Heart left ventricle (tissue), 16 donors: ENCODE data around the gene ABLIM1. TPM values are rescaled to one million over a fixed set of nuclear protein-coding genes. Genes with fewer than 3 reads are reported as not detected.

Experiments
- ATAC-seq, 4 donors: fragments of 200-7000 bp; cut with Tn5 transposase; one replicate each; pipeline ENCODE4 v1.9.1; 2020 to 2022; ENCODE audit warnings: moderate library complexity in 4 of 4, mild to moderate bottlenecking in 3 of 4, moderate number of reproducible peaks in 1 of 4
- DNase-seq, 5 donors: peaks; one replicate each; pipeline ENCODE4 v3.0.0-alpha.2; 2020
- H3K27ac ChIP-seq, 12 donors: fragments of 200-600 bp; sonication (generic) in 4 of 12; one replicate each; pipeline versions ENCODE4 v1.5.0 to v1.8.0; 2016 to 2022; ENCODE audit warnings: mild to moderate bottlenecking in 2 of 12
- H3K27me3 ChIP-seq, 9 donors: fragments of 200-600 bp; sonication (generic) in 2 of 9; one replicate each; pipeline versions ENCODE4 v1.5.1 to v1.8.0; 2016 to 2022; ENCODE audit warnings: mild to moderate bottlenecking in 3 of 9
- H3K36me3 ChIP-seq, 9 donors: fragments of 200-600 bp; sonication (generic) in 2 of 9; one replicate each; pipeline versions ENCODE4 v1.5.0 to v1.8.0; 2018 to 2022; ENCODE audit warnings: mild to moderate bottlenecking in 2 of 9
- H3K4me1 ChIP-seq, 12 donors: fragments of 200-600 bp; sonication (generic) in 4 of 12; one replicate each; pipeline versions ENCODE4 v1.5.0 to v1.8.0; 2016 to 2022; ENCODE audit warnings: mild to moderate bottlenecking in 3 of 12
- H3K4me3 ChIP-seq, 12 donors: fragments of 200-600 bp; sonication (generic) in 4 of 12; one replicate each; pipeline versions ENCODE4 v1.5.0 to v1.8.0; 2017 to 2022; ENCODE audit warnings: mild to moderate bottlenecking in 9 of 12, moderate library complexity in 4 of 12
- H3K9me3 ChIP-seq, 12 donors: fragments of 200-600 bp; sonication (generic) in 4 of 12; one replicate each; pipeline versions ENCODE4 v1.5.0 to v1.8.0; 2016 to 2022; ENCODE audit warnings: mild to moderate bottlenecking in 1 of 12
- POLR2A ChIP-seq, 2 donors: fragments of 450-650 bp; IDR thresholded peaks; one replicate each; pipeline ENCODE4 v1.6.1; 2017; ENCODE audit warnings: antibody characterized with exemption in 2 of 2, mild to moderate bottlenecking in 2 of 2, moderate library complexity in 2 of 2
- WGBS, 4 donors: extraction: QIAGEN DNeasy Blood & Tissue Kit in 2 of 4; methylation state at CpG; one replicate each; pipeline versions ENCODE4 v1.1.5 to v1.1.7; 2013 to 2018; 5-methylcytosine and 5-hydroxymethylcytosine counted together
- intact Hi-C, 10 donors: fragments of 100-400 bp; cut with DNase I; formaldehyde crosslinking; loops; one replicate each; pipeline versions ENCODE4 v1.11.1 to v1.14.2; 2022
- polyA plus RNA-seq, 2 donors: library from polyadenylated mRNA; stranded (reverse); fragments of 200-250 nt; gene quantifications; one replicate each; pipeline ENCODE4 v1.2.3, GENCODE V29; 2013
- total RNA-seq, 9 donors: library from RNA; depleted of rRNA in 2 of 9; stranded (reverse); fragments of >200 nt in 2 of 9; fragmentation: NEBNext Ultra II Directional in 3 of 9; extraction: Animal tissue kit (Norgen Biotek cat#: 25700) in 3 of 9; gene quantifications; one replicate each; pipeline versions ENCODE4 v1.1.0 to v1.2.4, GENCODE V29; 2016 to 2023
- TF ChIP-seq, protein P1 (sequence below), 12 donors: fragments of 200-600 bp; sonication (generic) in 4 of 12; IDR thresholded peaks; one replicate each; pipeline versions ENCODE4 v1.5.0 to v1.8.0; 2018 to 2022; ENCODE audit warnings: antibody characterized with exemption in 12 of 12, mild to moderate bottlenecking in 5 of 12
- donor health status: ischemic (EF 13 %, LVEDD 7.1; RV severe dilation, severe dysfunction).
- donor health status: healthy with polysubstance abuse.
- donor health status: DM: no; HTN: yes; CAD: no.
- donor health status: DM: no; HTN: no; CAD: no.
- donor health status: ischemic (EF 25% LVEDD 6.9; RV normal size, moderate dysfunction).
- donor health status: ischemic (EF 25% LVEDD 5.7; RV mildly dilated, moderate dysfunction).
- donor health status: healthy.
- donor health status: DM: yes; HTN: yes; CAD: no.
- donor health status: ischemic (EF 35%, LVEDD 5.7; RV mildly dilated, moderate dysfunction).
- donor health status: nonischemic (EF 11% LVEDD 7.7; RV severe dilation, severe dysfunction).
- donor health status: DM: yes; HTN: yes; CAD: no.
- donor health status: PGD.
- donor health status: ischemic (EF 29% LVEDD 5.4; RV normal size, mild dysfunction).
- donor health status: nonischemic (EF 23%, LVEDD 6.1; RV moderate dilation, normal function).

Gene ABLIM1
- total and polyA plus RNA-seq, 11 donors = 242 to 713 (median 561) TPM

DNA sequence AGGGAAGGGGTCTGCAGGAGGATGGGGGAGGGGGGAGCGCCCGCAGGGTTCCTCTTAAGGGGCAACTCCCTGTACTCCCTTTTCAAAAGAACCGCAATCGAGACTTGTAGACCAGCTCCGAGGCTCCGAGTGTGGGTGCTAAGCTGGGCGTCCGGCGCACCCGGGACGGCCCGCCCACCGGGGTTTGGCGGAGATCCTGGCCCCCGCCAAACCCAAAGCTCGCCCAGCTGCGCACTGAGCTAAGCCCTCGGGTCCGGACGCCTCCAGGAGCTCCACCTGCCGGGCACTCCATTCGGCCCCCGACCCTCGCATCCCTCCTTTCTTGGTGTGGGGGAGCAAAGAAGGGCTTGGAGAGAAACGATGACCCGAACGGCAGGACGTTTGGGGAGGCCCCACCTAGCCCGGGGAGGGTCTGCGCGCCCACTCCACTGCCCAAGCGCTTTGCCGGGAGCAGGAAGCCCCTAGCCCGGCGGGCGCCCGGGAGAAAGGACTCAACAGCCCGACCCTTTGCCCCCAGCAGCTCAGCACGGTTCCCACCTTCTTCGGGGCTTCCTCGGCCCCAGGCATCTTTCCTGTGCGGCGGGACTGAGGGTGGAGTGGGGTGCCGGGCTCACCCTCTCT, 254.4 kb downstream of the ABLIM1 start:
- H3K27ac ChIP-seq = peak overlapping the region; percentile 37 to 76 (median 68)
- intact Hi-C loops = loop anchor here in 5 of 10 donors (5.0 to 10.0 kb wide), 5 partner anchors 66 to 101 kb away; no protein-coding TSS in a partner anchor
- peaks cover 4 to 66% (median 27%) of the 10 kb centered on the region in 12 donors for H3K4me1 ChIP-seq
- H3K4me3 ChIP-seq = peak overlapping the region; percentile 52 to 71 (median 61)
- H3K9me3 ChIP-seq = peaks cover 0 to 2% (median 0%) of the 10 kb centered on the region in 12 donors
- ATAC-seq (peak; percentile 44 to 71 (median 59)), DNase-seq (peak in 4 of 5 donors; percentile 55 to 74 (median 58))
- H3K27me3 ChIP-seq = peaks cover 0 to 39% (median 5%) of the 10 kb centered on the region in 9 donors
- 0 to 2% (median 1%) methylated on average over 32 to 44 of the region's 44 CpGs for WGBS, 4 donors
- no peaks in the 10 kb centered on the region for H3K36me3 ChIP-seq
- no peak for TF ChIP-seq POLR2A (IDR thresholded peaks at IDR 0.05)
- TF ChIP-seq, protein P1, sequence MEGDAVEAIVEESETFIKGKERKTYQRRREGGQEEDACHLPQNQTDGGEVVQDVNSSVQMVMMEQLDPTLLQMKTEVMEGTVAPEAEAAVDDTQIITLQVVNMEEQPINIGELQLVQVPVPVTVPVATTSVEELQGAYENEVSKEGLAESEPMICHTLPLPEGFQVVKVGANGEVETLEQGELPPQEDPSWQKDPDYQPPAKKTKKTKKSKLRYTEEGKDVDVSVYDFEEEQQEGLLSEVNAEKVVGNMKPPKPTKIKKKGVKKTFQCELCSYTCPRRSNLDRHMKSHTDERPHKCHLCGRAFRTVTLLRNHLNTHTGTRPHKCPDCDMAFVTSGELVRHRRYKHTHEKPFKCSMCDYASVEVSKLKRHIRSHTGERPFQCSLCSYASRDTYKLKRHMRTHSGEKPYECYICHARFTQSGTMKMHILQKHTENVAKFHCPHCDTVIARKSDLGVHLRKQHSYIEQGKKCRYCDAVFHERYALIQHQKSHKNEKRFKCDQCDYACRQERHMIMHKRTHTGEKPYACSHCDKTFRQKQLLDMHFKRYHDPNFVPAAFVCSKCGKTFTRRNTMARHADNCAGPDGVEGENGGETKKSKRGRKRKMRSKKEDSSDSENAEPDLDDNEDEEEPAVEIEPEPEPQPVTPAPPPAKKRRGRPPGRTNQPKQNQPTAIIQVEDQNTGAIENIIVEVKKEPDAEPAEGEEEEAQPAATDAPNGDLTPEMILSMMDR (IDR thresholded peaks at IDR 0.05) = peak in 9 of 12 donors; percentile 11 to 50 (median 31)

DNA sequence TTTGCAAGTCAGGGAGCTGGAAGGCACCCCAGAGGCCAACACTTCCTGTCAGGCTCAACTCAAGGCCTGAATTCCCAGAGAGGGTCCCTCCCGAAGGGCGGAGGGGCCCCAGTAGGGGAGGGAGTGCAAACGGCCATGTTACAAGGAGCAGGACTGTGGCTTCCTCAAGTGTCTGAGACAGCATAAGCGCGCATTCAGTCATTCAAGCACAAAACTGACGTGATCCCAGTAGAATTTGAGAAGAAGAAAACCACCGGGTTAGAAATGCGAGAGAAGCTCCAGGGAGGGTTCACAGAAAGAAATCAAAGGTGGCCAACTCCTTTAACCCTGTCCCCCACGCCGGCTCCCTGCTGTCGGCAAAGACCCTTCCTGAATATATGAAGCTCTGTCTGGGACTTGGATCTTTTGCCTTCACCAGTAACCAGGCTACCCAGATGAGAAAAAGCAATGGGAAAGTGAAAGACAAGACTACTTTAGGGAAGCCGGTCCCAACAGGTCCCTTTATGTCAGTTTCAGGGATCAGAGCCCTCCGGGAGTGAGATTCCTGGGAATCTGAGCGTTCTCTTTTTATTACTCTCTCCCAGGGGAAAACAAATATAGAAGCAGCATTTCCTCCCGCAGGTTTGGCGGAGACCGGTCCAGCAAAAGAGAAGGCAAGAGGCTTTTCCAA, 255.1 kb downstream of the ABLIM1 start:
- ATAC-seq (peak in 1 of 4 donors; percentile 16), DNase-seq (no peak)
- WGBS, 4 donors = 27 to 30% (median 28%) methylated on average over 17 of the region's 17 CpGs
- peak overlapping the region; percentile 52 to 71 (median 61) for H3K4me3 ChIP-seq
- no peaks in the 10 kb centered on the region for H3K36me3 ChIP-seq
- peaks cover 4 to 71% (median 29%) of the 10 kb centered on the region in 12 donors for H3K4me1 ChIP-seq
- no peak for TF ChIP-seq POLR2A (IDR thresholded peaks at IDR 0.05)
- TF ChIP-seq, protein P1 (IDR thresholded peaks at IDR 0.05) = no peak
- intact Hi-C loops = loop anchor here in 5 of 10 donors (5.0 to 10.0 kb wide), 5 partner anchors 66 to 101 kb away; no protein-coding TSS in a partner anchor
- H3K9me3 ChIP-seq = peaks cover 0 to 2% (median 0%) of the 10 kb centered on the region in 12 donors
- H3K27ac ChIP-seq = peak overlapping the region; percentile 37 to 76 (median 68)
- H3K27me3 ChIP-seq = peaks cover 0 to 39% (median 5%) of the 10 kb centered on the region in 9 donors

DNA sequence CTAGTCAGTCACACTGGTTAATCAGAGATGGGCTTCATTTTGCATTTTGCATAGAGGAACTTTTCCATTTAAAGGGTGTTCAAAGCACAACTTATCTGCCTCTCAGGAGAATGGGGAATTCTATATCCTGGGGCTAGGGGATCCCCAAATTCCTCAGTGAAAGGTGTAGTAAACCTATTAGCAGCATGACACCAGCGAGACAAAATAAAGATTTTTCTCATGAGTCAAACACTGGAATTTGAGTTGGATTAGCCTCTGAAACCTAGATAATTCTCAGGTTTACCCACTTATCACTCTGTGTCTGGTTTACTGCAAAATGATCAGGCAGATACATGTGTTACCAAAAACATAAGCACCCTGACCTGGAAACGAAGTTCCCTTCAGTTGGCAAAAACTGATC, 255.8 kb downstream of the ABLIM1 start:
- Histone ChIP-seq H3K9me3 (peaks cover 0 to 2% (median 0%) of the 10 kb centered on the region in 12 donors), H3K27me3 (peaks cover 0 to 39% (median 5%) of the 10 kb centered on the region in 9 donors), H3K4me3 (peak overlapping the region in 5 of 12 donors; percentile 60 to 71 (median 68)), H3K27ac (peak overlapping the region in 8 of 12 donors; percentile 54 to 76 (median 73)), H3K36me3 (no peaks in the 10 kb centered on the region), H3K4me1 (peaks cover 4 to 75% (median 32%) of the 10 kb centered on the region in 12 donors)
- ATAC-seq = no peak
- intact Hi-C loops = loop anchor here in 5 of 10 donors (5.0 to 10.0 kb wide), 5 partner anchors 65 to 100 kb away; no protein-coding TSS in a partner anchor
- TF ChIP-seq, protein P1 (IDR thresholded peaks at IDR 0.05) = no peak
- TF ChIP-seq POLR2A (IDR thresholded peaks at IDR 0.05) = no peak
- WGBS, 4 donors = 73 to 88% (median 83%) methylated on average over 2 of the region's 2 CpGs
- DNase-seq = no peak
